Activated T-helper 2 cell treated with anti-CD3 and anti-CD28 coated beads, Interferon-gamma antibody, Interleukin-2, Interleukin-4, amounts not matched to agents 10 μg/mL and 5 μg/mL and 100 μg/mL, durations not matched to agents 14 hours and 24 hours and 36 hours (primary cell): ENCODE data around the gene LARP1. TPM values are rescaled to one million over a fixed set of nuclear protein-coding genes. Genes with fewer than 3 reads are reported as not detected.
"Not testable (repeated sequence)": the region's sequence is repeated elsewhere in the genome, so short reads cannot be mapped to it uniquely, and the experiment has no call there.

Source experiments
- DNase-seq: peaks from one replicate; pipeline ENCODE4 v3.0.0; 2021; ENCODE audit warnings: low spot score
- H3K27ac Mint-ChIP-seq: one replicate; pipeline ENCODE4 v1.8.0; 2021; ENCODE audit warnings: mixed read lengths
- H3K27me3 Mint-ChIP-seq: one replicate; pipeline ENCODE4 v1.8.0; 2021; ENCODE audit warnings: low read depth, mixed read lengths
- H3K36me3 Mint-ChIP-seq: one replicate; pipeline ENCODE4 v1.8.0; 2021; ENCODE audit warnings: low read depth, mixed read lengths
- H3K4me1 Mint-ChIP-seq: one replicate; pipeline ENCODE4 v1.8.0; 2021; ENCODE audit warnings: low read depth, mixed read lengths
- H3K4me3 Mint-ChIP-seq: one replicate; pipeline ENCODE4 v1.8.0; 2021; ENCODE audit warnings: low read depth, mild to moderate bottlenecking, moderate library complexity, mixed read lengths
- H3K9me3 Mint-ChIP-seq: one replicate; pipeline ENCODE4 v1.8.0; 2021; ENCODE audit warnings: mixed read lengths
- intact Hi-C: fragments of 100-400 bp; cut with micrococcal nuclease; formaldehyde crosslinking; loops from one replicate; pipeline ENCODE4 v1.15.1; 2023
- total RNA-seq: library from RNA; stranded (reverse); gene quantifications from 2 replicates; pipeline ENCODE4 v1.2.3, GENCODE V29; 2022

The LARP1 gene
- total RNA-seq, 1 donor from 2014 or later = 278 TPM

DNA sequence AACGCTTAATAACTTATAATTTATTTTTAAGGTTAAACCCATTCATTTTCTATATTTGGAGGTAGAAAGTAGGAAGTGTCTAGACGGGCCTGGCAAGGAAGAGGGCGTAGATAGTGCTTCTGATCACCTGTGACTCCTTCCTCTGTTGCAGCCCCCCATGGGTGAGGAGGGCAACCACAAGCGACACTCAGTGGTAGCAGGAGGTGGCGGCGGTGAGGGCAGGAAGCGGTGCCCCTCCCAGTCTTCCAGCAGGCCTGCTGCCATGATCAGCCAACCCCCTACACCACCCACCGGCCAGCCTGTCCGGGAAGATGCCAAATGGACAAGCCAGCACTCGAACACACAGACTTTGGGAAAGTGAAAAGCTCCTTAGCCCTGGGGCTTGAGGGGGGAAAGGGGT is 58.6 kb downstream of the LARP1 start:
- H3K27ac Mint-ChIP-seq = no peak overlapping the region
- no peaks in the 10 kb centered on the region for H3K9me3 Mint-ChIP-seq
- H3K36me3 Mint-ChIP-seq = peaks cover 78% of the 10 kb centered on the region
- DNase-seq = no peak
- no peaks in the 10 kb centered on the region for H3K27me3 Mint-ChIP-seq
- intact Hi-C loops = loop anchor here (2.0 kb wide), 1 partner anchor 53 kb away; no protein-coding TSS in a partner anchor
- H3K4me1 Mint-ChIP-seq = peaks cover 11% of the 10 kb centered on the region
- no peak overlapping the region for H3K4me3 Mint-ChIP-seq

DNA sequence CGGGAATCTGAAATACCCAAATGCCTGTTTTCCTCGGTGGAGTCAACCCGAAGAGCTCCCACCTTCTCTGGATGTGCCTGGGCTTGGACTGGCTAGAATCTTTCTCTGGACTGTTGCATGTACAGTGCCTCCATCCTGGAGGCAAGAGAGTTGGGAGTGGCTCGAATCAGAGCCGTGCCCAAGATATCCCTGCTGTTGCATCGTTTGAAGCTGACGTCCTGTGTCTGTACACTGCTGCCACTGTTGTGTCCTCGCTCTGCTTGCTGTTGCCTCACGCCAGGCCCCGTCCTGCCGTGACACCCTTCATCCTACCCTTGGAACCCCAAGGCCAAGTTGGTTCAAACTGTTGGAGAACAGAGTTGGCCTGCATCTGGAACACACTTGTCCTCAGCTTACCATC is 59.8 kb downstream of the LARP1 start:
- no peak for DNase-seq
- Mint-ChIP-seq H3K27me3 (no peaks in the 10 kb centered on the region), H3K27ac (no peak overlapping the region), H3K9me3 (no peaks in the 10 kb centered on the region), H3K36me3 (peaks cover 78% of the 10 kb centered on the region), H3K4me3 (no peak overlapping the region), H3K4me1 (peaks cover 15% of the 10 kb centered on the region)
- intact Hi-C loops = no loop called here

DNA sequence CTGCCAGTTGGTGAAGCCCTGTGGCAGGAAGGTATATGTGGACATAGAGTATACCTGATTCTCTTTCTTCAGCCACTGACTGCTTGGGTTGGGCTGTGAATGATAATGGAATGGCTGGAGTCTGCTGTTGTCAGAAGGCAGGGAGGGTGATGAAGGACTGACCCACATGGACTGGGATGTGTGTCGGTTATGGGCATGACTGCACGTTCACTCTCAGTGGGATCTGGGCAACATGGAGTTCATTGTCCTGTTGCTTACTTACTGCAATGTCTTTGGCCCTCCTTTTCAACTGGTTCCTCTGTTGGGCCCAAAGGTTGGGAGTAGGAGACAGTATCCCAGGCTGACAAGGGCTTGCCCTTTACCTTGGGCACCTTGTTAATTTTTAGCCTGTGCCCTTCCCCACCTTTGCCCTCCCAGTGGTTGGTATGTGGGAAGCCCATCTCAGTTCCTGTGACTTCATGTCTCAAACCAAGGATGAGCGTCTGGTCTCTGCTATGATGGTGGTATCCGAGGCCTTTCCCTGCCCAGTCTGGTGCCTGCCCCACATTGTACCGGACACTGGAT is 60.6 kb downstream of the LARP1 start:
- Mint-ChIP-seq H3K9me3 (no peaks in the 10 kb centered on the region), H3K27ac (peak overlapping the region; percentile 50), H3K4me3 (no peak overlapping the region), H3K27me3 (no peaks in the 10 kb centered on the region), H3K36me3 (peaks cover 73% of the 10 kb centered on the region), H3K4me1 (peaks cover 15% of the 10 kb centered on the region)
- no peak for DNase-seq
- intact Hi-C loops = no loop called here

DNA sequence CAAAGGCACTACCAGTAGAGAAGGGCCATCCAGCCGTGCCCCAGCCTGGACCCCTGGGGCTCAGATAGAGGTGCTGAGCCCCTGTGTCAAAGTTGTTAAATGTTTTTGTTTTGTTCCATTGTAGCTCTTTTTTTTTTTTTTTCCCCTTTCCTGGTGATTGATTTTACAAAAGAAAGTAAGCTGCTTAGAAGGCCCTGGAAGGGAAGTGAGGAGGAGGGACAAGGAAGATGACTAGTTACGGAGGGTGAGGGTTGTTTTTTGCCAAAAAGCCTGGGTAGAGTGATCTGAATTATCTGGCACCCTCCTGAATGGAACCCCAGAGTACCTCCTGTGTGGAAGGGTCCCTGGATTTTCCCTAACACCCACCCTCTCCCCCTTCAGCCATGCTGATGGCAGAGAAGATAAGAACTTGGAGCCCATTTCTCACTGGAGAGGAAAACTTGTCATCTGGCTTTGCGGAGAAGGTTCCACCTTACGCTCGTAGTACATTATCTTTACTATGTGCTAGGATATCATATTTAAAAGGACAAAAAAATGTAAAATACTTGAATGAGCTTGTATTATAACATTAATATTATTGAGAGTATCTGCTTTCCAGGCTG is 61.8 kb downstream of the LARP1 start:
- no peaks in the 10 kb centered on the region for H3K9me3 Mint-ChIP-seq
- H3K27ac Mint-ChIP-seq = no peak overlapping the region
- no peaks in the 10 kb centered on the region for H3K27me3 Mint-ChIP-seq
- peaks cover 68% of the 10 kb centered on the region for H3K36me3 Mint-ChIP-seq
- intact Hi-C loops = no loop called here
- peaks cover 13% of the 10 kb centered on the region for H3K4me1 Mint-ChIP-seq
- no peak for DNase-seq
- no peak overlapping the region for H3K4me3 Mint-ChIP-seq

DNA sequence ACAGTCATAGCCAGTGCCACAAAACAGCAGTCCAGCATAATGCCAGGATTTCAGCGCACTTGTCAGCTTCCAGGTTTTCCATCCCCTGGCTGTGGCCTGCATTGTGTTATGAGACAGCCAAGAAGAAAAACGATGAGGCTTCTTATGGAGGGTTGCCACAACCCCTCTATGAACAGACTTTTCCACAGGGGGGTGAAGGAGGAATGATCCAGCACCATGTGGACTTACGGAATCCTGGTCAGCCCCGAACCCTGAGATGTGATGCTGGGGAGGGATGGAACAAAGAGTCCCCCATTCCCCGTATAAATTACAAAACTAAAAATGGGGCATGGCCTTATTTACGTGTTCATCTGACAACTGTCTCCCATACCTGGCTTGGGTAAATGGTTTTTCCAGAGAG is 62.6 kb downstream of the LARP1 start:
- DNase-seq = no peak
- no peaks in the 10 kb centered on the region for H3K9me3 Mint-ChIP-seq
- H3K4me1 Mint-ChIP-seq = peaks cover 13% of the 10 kb centered on the region
- H3K27ac Mint-ChIP-seq = no peak overlapping the region
- intact Hi-C loops = no loop called here
- no peak overlapping the region for H3K4me3 Mint-ChIP-seq
- peaks cover 61% of the 10 kb centered on the region for H3K36me3 Mint-ChIP-seq
- no peaks in the 10 kb centered on the region for H3K27me3 Mint-ChIP-seq

DNA sequence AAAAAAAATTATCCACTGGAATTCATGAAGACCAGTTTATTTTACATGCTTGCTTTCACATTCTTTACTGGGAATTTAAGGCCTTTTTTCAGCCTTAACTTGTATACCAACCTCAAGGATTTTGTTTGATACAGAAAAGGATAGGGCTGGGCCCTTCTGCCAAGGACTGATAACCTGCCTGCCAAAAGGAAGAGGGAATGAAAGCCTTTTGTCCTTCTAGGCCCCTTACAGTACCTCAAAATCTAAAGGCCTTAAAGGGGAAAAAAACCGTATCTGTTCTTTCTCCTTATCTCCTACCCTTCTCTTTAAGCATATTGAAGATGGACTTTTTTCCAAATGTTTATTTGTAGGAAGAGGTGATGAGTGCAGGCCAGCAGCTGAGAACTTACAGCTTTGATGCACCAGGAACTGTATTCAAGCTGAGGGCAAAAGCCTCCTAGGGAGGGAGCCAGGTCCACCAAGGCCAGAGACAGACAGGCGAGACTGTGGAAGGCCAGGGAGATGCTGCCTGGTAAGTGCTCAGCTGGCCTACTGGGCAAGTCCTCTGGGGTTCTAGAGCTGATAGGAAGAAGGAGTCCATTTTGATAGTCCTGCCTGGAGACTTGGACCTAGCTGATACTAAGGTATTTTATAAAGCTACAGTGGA is 63.4 kb downstream of the LARP1 start:
- intact Hi-C loops = no loop called here
- Mint-ChIP-seq H3K4me3 (no peak overlapping the region), H3K27me3 (no peaks in the 10 kb centered on the region), H3K27ac (peak overlapping the region; percentile 50), H3K36me3 (peaks cover 57% of the 10 kb centered on the region), H3K4me1 (peaks cover 8% of the 10 kb centered on the region), H3K9me3 (no peaks in the 10 kb centered on the region)
- no peak for DNase-seq

DNA sequence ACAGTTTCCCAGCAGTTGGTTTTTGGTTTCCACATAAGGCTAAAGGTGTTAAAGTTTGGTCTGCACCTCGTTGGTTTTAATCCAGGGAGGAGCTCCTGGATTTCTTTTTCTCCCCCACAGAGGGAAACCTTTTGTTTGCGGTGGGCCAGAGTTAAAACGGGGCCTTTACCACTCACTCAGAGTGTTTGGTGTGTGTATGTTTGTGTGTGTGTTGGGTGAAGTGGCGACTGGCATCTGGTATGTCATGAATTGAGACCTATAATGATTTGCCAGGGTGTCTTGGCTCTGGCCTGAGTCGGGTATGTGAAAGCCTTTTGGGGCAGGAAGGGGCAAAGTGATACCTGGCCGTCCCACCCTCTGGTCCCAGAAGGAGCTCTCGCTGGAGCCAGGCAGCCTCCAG is 64.4 kb downstream of the LARP1 start:
- Mint-ChIP-seq H3K9me3 (no peaks in the 10 kb centered on the region), H3K4me3 (no peak overlapping the region), H3K27ac (no peak overlapping the region), H3K27me3 (no peaks in the 10 kb centered on the region), H3K4me1 (peaks cover 6% of the 10 kb centered on the region), H3K36me3 (peaks cover 51% of the 10 kb centered on the region)
- DNase-seq = no peak
- intact Hi-C loops = no loop called here

DNA sequence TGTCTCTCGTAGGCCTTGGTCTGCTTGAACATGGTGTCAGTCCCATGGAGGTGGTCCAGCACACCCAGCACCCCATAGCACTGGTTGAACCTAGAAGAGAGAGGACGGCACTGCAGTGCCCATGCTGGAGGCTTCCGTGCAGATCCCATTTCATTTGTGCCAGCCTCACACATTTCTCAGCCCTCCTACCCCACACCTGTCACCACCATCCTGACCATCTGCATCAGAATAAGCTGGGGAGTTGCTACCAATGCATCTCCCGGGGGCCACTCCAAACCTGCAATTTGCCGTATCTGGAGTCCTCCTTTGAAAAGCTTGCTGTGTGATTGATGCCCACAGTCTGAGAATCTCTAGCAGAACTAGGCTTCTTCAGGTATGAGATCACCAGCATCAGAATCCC is 65.2 kb downstream of the LARP1 start:
- intact Hi-C loops = no loop called here
- Mint-ChIP-seq H3K27ac (no peak overlapping the region), H3K27me3 (no peaks in the 10 kb centered on the region), H3K9me3 (no peaks in the 10 kb centered on the region), H3K36me3 (peaks cover 43% of the 10 kb centered on the region), H3K4me3 (no peak overlapping the region), H3K4me1 (peaks cover 6% of the 10 kb centered on the region)
- DNase-seq = no peak

DNA sequence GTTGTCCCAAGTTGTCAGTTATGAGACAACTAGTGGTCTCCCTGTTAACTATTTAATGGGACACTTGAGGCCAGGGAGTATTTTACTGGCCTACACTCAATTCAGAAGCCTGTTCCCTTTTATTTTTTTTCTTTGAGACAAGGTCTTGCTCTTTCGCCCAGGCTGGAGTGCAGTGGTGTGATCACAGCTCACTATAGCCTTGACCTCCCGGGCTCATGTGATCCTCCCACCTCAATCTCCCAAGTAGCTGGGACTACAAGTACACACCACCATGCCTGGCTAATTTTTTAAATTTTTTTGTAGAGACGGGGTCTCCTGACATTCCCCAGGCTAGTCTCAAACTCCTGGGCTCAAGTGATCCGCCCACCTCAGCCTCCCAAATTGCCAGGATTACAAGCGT is 67.7 kb downstream of the LARP1 start:
- H3K27ac Mint-ChIP-seq, intact Hi-C loops, DNase-seq, H3K4me3 Mint-ChIP-seq, H3K27me3 Mint-ChIP-seq, H3K9me3 Mint-ChIP-seq, H3K4me1 Mint-ChIP-seq: not testable (repeated sequence)
- H3K36me3 Mint-ChIP-seq = peaks cover 28% of the 10 kb centered on the region

DNA sequence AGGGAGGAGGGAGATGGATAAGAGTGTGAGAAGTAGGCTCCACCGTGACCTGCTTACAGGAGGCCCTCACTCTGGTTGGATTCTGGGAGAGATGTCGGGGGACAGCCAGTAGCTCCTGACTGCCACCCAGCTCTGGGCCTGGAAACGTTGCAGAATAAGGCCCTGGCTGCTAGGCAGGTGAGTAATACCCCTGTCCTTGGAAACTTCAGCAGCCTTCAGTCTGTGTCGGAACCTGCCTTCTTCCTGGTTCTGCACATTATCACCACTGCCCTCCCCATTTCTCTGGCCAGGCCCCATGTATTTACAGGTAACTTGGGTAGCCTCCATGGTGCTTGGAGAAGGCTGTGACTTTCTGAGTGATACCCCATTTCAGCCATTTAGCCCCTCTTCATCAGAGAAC is 68.4 kb downstream of the LARP1 start:
- no peak overlapping the region for H3K27ac Mint-ChIP-seq

DNA sequence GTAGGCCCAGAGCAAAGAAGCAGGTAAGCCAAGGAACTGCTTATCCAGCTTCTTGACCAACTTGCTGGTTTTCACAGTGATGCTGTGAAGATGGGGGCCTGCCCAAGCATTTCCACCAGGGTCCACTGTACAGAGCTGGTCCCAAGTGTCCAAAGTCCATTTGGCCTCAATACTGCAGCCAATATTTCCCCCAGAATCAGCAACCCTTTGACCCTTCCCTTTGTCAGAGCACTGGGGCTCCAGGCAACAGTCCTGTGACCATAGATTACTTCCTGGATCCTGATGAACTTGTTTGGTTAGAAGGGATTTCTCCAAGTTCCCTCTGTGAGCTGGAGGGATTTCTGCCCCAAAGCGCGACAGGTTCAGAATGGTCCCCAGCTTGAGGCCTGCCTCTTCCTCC is 68.9 kb downstream of the LARP1 start:
- no peaks in the 10 kb centered on the region for H3K27me3 Mint-ChIP-seq
- no peak overlapping the region for H3K27ac Mint-ChIP-seq
- H3K9me3 Mint-ChIP-seq = no peaks in the 10 kb centered on the region
- intact Hi-C loops = no loop called here
- DNase-seq = no peak
- H3K4me3 Mint-ChIP-seq = no peak overlapping the region
- H3K36me3 Mint-ChIP-seq = peaks cover 26% of the 10 kb centered on the region
- H3K4me1 Mint-ChIP-seq = peaks cover 10% of the 10 kb centered on the region

More for the DNA sequence above, 68.4 kb downstream of the LARP1 start:
- intact Hi-C loops = no loop called here
- H3K27me3 Mint-ChIP-seq = no peaks in the 10 kb centered on the region
- H3K9me3 Mint-ChIP-seq = no peaks in the 10 kb centered on the region
- H3K36me3 Mint-ChIP-seq = peaks cover 29% of the 10 kb centered on the region
- H3K4me3 Mint-ChIP-seq = no peak overlapping the region
- no peak for DNase-seq
- peaks cover 12% of the 10 kb centered on the region for H3K4me1 Mint-ChIP-seq

DNA sequence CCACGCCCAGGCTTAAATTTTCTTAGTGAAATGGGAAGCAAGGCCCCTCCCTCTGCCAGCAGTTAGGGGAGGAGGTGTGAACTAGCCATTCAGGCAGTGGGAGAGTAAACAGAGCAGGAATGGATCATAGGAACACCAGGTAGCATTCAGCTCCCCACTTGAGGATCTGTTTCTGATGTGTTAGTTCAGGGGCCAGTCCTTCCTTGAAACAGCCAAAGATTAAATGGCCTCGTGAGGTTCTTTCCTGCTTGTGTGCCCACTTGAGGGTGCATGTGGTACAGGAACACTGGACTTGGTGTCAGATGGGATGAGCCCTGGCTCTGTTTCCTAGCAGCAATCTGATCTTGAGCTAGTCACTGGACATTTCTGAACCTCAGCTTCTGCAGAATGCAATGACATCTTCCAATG is 74.0 kb downstream of the LARP1 start:
- Mint-ChIP-seq H3K4me1 (peaks cover 25% of the 10 kb centered on the region), H3K36me3 (peaks cover 25% of the 10 kb centered on the region), H3K9me3 (no peaks in the 10 kb centered on the region), H3K27me3 (no peaks in the 10 kb centered on the region), H3K4me3 (no peak overlapping the region), H3K27ac (peak overlapping the region; percentile 61)
- no peak for DNase-seq
- intact Hi-C loops = no loop called here

DNA sequence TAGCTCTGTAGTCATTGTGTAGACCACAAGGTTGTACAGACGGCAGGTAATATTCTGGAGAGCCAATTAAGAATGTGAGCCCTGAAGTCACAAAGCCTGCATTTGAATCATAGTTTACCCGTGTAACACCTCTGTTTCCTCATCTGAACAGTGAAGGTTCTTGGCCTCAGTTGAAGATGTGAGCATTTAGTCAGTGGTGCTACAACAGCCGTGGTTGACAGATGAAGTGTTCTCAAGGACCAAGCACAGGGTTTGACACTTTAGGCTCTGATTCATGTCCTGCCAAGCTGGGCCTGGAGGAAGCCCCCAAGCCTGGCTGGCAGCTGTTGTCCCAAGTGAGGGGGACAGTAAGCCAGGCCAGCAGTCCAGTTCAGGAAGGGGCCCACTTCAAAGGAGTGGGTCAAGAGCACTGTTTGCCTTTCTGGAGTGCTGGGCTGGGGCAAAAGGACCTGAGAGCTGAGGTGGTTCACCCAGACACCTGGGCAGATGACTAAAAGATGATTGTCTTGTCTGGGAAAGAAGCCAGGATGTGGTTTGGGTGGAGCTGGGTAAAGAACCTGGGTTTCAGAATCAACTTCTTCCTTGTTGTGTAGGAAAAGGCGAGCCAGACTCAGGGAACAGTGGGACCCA is 74.5 kb downstream of the LARP1 start:
- H3K9me3 Mint-ChIP-seq = no peaks in the 10 kb centered on the region
- H3K27me3 Mint-ChIP-seq = no peaks in the 10 kb centered on the region
- peak; percentile 14 for DNase-seq
- no peak overlapping the region for H3K4me3 Mint-ChIP-seq
- peaks cover 25% of the 10 kb centered on the region for H3K4me1 Mint-ChIP-seq
- H3K36me3 Mint-ChIP-seq = peaks cover 25% of the 10 kb centered on the region
- intact Hi-C loops = no loop called here
- peak overlapping the region; percentile 61 for H3K27ac Mint-ChIP-seq
